COLO668 (cell line): ENCODE data around the gene EIF4G3.
A peak's percentile ranks its signal among the peaks of the same experiment; 100 is the strongest.
"Not testable (repeated sequence)": the region's sequence is repeated elsewhere in the genome, so short reads cannot be mapped to it uniquely, and the experiment has no call there.

Source experiments
- DNase-seq: peaks from one replicate; lab custom pipeline; 2025; ENCODE audit not compliant: unreplicated experiment; lab: John Stamatoyannopoulos, UW

EIF4G3 gene

DNA sequence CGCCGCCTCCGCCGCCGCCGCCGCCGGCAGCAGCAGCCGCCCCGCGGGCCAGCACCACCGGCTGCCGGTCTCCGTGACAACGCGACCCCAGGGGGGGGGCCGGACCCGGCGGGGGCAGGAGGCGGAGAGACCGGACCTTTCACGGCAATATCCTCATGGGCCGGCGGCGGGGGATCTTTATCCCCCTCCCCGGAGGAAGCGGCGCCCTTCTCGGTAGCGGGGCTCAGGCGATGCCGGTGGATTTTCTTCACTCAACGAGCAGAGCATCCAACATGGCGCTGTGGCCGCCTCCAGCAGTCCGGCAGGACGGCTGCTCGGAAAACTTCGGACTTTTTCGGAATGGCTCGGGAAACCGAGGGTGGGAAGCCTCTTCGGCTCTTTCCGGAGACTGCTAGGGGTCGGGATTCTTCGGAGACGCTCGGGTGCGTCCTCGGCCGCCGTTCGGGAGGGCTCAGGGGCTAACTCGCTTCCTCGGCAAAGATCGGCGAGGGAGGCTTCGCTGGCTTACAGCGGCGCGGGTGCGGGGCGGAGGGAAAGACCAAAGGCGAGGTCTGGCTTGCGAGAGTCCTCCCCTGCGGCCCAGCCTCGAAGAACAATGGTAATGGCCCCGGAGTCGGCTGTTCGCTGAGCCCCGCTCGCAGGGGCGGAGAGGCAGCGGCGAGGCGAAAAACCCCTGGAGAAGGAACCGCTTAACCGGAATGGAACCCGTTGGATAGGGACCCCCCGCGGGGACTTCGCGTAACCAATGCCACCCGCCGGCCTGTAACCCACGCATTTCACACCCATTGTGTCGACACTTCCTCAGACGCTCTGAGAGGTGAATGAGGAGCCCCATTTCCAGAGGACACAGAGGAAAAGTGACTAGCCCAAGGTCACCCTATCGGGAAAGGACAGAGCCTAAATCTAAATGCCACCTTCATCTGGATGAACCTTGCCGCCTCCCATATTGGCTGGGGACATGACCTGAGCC is at the start of gene EIF4G3:
Gene EIF4G3, minus strand, starts transcription at position 312 of the 970 bp plus-strand sequence. CDS start 174,155 bp downstream, outside the sequence.
- peak; percentile 100 for DNase-seq

GRCh38 chr1:21225065-21225464 is 48.4 kb upstream of the EIF4G3 start:
- DNase-seq = no peak

DNA sequence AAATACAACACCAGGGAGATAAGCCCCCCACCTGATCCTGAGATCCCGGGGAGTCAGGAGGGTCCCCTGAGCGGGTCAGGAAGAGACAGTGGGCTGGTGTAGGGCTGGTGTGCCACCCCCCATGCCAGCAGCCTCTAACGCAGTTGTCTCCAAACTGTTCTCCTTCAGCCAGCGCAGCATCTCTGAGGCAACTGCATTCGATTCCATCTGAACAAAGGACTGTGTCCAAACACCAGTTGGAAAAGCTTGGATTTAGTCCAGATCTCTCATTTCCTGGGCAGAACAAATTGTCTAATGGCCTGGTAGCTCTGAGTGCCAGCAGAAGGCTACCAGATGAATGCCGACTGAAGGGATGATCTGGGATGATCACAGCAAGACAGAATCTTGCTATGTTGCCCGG is 44.1 kb upstream of the EIF4G3 start:
- no peak for DNase-seq

GRCh38 chr1:21219674-21220073 is 43.0 kb upstream of the EIF4G3 start:
- no peak for DNase-seq

DNA sequence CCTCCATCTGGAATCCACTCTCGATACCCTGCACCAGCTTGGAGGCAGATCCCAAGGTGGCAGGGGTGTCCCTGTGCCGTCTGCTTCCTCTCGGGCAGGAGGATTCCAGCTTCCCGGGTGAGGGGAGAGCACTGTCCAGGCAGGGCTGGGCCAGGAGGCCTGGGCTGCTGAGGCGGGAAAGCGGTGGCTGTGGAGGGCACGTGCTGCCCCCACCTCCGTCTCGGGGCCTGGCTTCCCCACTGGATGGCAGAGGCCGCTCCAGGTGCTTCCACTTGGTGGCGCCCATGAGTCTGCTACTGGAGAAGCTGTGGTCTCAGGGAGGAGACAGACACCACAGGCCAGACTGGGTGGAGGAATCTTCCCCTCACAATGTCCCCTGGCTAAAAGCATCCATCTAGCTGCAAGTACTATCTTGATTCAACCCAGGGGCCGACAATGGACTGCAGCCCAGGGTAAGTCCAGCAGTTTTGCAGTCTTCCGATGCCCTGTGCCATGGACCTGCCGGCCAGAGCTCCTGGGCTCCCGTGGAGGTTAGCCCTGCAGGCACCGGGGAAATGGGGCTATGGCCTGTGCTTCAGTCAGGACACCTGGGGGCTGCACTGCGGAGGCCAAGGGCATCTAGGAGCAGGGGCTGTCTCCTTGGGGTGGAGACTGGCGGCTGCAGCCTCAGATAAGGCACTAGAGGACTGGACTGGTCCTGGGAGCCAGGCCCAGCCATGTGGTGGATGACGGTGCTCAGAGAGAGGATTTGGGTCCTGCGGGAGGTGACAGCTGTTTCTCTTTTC is 41.3 kb upstream of the EIF4G3 start:
- DNase-seq = peak; percentile 49

GRCh38 chr1:21216835-21217811 is 40.4 kb upstream of the EIF4G3 start:
- DNase-seq = peak; percentile 78

DNA sequence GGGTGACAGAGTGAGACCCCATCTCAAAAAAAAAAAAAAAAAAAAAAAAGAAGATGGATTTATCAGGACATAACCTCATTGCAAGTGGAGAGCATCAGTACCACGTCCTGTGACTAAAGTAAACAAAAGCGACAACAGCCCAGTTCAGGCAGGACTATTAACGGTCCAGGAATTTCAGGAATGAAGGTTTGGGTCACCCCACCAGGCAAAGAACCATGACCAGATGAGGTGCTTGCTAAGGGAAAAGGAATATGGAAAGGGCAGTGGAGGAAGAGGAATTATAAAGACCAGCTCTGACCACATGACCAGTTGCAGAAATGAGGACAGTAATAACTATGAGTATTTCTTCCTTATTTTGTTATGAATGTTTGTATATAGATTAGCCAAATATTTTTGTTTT is 35.4 kb upstream of the EIF4G3 start:
- no peak for DNase-seq

- DNase-seq = not testable (repeated sequence)
These were observed 31.5 kb upstream of the EIF4G3 start for GRCh38 chr1:21208137-21208700.

GRCh38 chr1:21206117-21206516 is 29.4 kb upstream of the EIF4G3 start:
- no peak for DNase-seq

GRCh38 chr1:21205416-21205815 is 28.7 kb upstream of the EIF4G3 start:
- no peak for DNase-seq

- no peak for DNase-seq
These were observed 25.0 kb upstream of the EIF4G3 start for GRCh38 chr1:21201650-21202049.

- DNase-seq = not testable (repeated sequence)
These were observed 24.5 kb upstream of the EIF4G3 start for GRCh38 chr1:21201238-21201637.

DNA sequence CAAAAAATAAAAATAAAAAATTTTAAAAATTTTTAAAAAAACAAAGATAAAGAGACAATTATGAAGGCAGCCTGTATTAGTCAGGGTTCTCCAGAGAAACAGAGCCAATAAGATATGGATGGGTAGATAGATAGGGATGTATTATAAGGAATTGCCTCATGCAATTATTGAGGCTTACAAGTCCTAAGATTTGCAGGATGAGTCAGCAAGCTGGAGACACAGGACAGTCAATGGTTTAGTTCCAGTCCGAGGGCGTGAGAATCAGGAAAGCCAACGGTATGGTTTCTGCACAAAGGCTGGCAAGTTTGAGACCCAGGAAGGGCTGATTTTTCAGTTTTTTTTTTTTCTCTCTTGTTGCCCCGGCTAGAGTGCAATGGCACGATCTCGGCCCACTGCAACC is 24.1 kb upstream of the EIF4G3 start:
- no peak for DNase-seq

DNA sequence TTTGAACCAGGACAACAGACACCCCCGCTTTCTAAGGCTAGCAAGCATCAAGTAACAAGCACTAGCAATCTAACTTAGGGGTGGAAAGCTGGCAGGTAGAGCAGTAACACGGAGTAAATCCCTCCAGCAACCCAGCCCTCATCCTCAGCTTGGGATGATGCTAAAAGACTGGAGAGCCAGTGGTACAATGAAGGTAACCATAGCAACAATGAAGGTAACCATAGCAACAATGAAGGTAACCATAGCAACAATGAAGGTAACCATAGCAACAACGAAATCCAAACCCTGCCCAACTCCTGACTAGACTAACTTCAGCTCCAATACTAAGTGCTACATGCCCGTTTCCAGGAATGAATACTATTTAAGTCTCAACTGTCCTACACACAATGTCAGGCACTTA is 22.2 kb upstream of the EIF4G3 start:
- no peak for DNase-seq

DNA sequence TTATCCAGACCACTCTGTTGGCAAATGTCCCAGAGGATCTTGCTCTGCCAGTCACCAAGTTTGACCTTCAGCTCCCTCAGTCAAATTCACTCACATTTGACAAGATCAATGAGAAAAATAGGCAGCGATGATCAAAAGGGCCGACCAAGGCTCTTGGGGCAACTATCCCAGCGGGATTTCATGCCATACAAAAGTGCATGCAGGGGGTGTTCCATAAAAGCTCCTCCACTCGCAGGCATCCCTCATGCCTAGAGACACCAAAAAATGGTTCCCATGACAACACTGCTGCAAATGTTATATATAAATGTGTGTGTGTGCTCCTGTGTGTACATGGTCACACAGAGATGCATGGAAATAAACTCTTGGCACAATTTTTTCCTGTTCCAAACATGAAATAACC is 16.2 kb upstream of the EIF4G3 start:
- DNase-seq = no peak

DNA sequence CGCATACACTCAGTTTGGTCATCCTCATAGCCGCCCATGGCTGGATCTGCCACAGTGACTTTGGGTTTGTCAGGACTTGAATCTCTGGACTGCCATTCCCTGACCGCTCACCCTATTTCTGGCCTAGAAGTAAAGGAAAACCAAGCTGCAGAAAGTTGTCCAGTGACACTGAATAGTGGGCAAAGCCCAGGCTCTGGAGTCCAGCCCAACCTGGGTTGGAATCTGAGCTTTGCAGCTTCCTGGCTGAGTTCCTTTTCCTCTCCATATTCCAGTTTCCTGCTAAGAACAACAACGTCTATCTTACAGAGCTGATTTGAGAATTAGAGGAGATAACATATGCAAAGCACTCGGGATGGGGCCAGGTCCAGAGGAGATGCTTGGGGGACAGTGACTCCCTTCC is 15.6 kb upstream of the EIF4G3 start:
- DNase-seq = no peak

DNA sequence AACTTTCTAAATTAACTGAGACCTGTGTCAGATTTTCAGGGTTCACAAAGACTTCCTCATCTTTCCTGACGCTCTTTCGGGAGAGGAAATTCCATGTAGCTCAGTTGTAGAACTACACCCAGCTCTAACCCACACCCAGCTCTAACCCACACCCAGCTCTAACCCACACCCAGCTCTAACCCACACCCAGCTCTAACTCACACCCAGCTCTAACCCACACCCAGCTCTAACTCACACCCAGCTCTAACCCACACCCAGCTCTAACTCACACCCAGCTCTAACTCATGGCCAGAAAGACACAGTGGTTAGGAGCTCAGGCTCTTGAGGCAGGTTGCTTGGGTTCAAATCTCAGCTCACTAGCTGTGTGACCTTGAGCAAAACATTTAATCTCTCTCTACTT is 14.1 kb upstream of the EIF4G3 start:
- not testable (repeated sequence) for DNase-seq

DNA sequence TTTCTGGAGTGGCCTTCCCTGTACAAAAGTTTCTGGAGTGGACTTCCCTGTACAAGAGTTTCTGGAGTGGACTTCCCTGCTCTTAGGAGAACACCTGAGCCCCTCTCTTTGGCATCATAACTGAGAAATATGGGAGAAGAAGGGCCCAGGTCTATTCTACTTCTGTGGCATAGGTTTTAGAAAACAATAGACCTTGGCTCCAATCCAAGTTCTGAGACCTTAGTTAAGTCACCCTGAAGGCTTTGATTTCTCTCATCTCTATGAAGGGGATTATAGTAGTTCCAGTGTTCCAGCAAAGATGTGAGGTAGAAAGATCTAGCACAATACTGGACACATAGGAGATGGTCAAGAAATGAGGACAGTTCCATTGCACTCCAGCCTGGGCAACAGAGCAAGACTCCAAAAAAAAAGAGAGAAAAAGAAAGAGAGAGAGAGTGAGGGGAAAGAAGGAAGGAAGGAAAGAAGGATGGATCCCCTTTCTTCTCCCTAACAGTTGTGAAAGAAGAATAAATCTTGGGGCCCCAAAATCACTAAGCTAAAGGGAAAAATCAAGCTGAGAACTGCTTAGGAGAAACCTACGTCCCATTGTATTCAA is 13.3 kb upstream of the EIF4G3 start:
- DNase-seq = no peak

GRCh38 chr1:21189421-21189820 is 12.7 kb upstream of the EIF4G3 start:
- DNase-seq = no peak

- no peak for DNase-seq
These were observed 11.5 kb upstream of the EIF4G3 start for GRCh38 chr1:21188235-21188634.
